ENCODE data around the gene PPP4R1. TPM values are rescaled to one million over a fixed set of nuclear protein-coding genes. Genes with fewer than 3 reads are reported as not detected.

The PPP4R1 gene
- polyA plus RNA-seq, 1 donor (not counting 4 experiments of a cell fraction or from before 2014, with no cell fraction given), result 200 TPM

- H2AFZ ChIP-seq (ENCODE audit: control insufficient read depth, low read length), result no peak overlapping the region
- H3K36me3 ChIP-seq (ENCODE audit: control insufficient read depth in 2 of 2, extremely low read depth in 1 of 2, insufficient read depth in 2 of 2, low read length in 2 of 2), result peaks cover 21 to 27% of the 10 kb centered on the region in 2 experiments
- H3K4me3 ChIP-seq (ENCODE audit: control insufficient read depth in 2 of 3, extremely low read depth in 1 of 3, insufficient read depth in 2 of 3, low read depth in 1 of 3, low read length in 3 of 3), result no peak overlapping the region
- FAIRE-seq (no peak), DNase-seq (ENCODE audit: low read depth, low spot score) (no peak)
- no peaks in the 10 kb centered on the region for H3K9me3 ChIP-seq (ENCODE audit: control insufficient read depth, low read depth, low read length)
- H3K9ac ChIP-seq (ENCODE audit: control insufficient read depth, extremely low read depth, insufficient read depth, low read length), result no peak overlapping the region
- peaks cover 18% of the 10 kb centered on the region for H3K4me1 ChIP-seq (ENCODE audit: control insufficient read depth, extremely low read depth, insufficient read depth, low read length)
- H3K4me2 ChIP-seq (ENCODE audit: control insufficient read depth, extremely low read depth, insufficient read depth, low read depth, low read length), result no peak overlapping the region
- no peaks in the 10 kb centered on the region for H4K20me1 ChIP-seq (ENCODE audit: control insufficient read depth, extremely low read depth, insufficient read depth, low read length)
- H3K79me2 ChIP-seq (ENCODE audit: control insufficient read depth, insufficient read depth, low read length), result peaks cover 4% of the 10 kb centered on the region
- no peaks in the 10 kb centered on the region for H3K9me1 ChIP-seq (ENCODE audit: control insufficient read depth, extremely low read depth, insufficient read depth, low read length)
- TF ChIP-seq EZH2 (IDR thresholded peaks at IDR 0.05; ENCODE audit: low read length) (no peak), CTCF (optimal IDR thresholded peaks at IDR 0.05 in 1 of 3, IDR thresholded peaks at IDR 0.05 in 1 of 3, conservative IDR thresholded peaks at IDR 0.05 in 1 of 3; ENCODE audit: extremely low read depth in 1 of 3, insufficient read depth in 2 of 3, low read length in 3 of 3) (no peak)
- H3K27me3 ChIP-seq (ENCODE audit: control insufficient read depth, extremely low read depth, insufficient read depth, low read length), result no peaks in the 10 kb centered on the region
- no peak overlapping the region for H3K27ac ChIP-seq (ENCODE audit: control insufficient read depth, insufficient read depth, low read length)
- dilution Hi-C loops (cut with MboI; ENCODE audit: extremely low pct_ligation_motif_present, low sequenced_read_pairs), result no loop called here
Measured at GRCh38 chr18:9542924-9543323, 71.4 kb downstream of the PPP4R1 start.

- Histone ChIP-seq H3K27ac (ENCODE audit: control insufficient read depth, insufficient read depth, low read length) (peak overlapping the region; percentile 48), H3K4me2 (ENCODE audit: control insufficient read depth, extremely low read depth, insufficient read depth, low read depth, low read length) (peak overlapping the region; percentile 29), H3K9me3 (ENCODE audit: control insufficient read depth, low read depth, low read length) (no peaks in the 10 kb centered on the region), H3K27me3 (ENCODE audit: control insufficient read depth, extremely low read depth, insufficient read depth, low read length) (no peaks in the 10 kb centered on the region), H3K4me3 (ENCODE audit: control insufficient read depth in 2 of 3, extremely low read depth in 1 of 3, insufficient read depth in 2 of 3, low read depth in 1 of 3, low read length in 3 of 3) (no peak overlapping the region), H3K36me3 (ENCODE audit: control insufficient read depth in 2 of 2, extremely low read depth in 1 of 2, insufficient read depth in 2 of 2, low read length in 2 of 2) (peaks cover 7% of the 10 kb centered on the region in 2 experiments), H2AFZ (ENCODE audit: control insufficient read depth, low read length) (no peak overlapping the region), H3K4me1 (ENCODE audit: control insufficient read depth, extremely low read depth, insufficient read depth, low read length) (peaks cover 26% of the 10 kb centered on the region), H3K9ac (ENCODE audit: control insufficient read depth, extremely low read depth, insufficient read depth, low read length) (no peak overlapping the region), H4K20me1 (ENCODE audit: control insufficient read depth, extremely low read depth, insufficient read depth, low read length) (no peaks in the 10 kb centered on the region), H3K9me1 (ENCODE audit: control insufficient read depth, extremely low read depth, insufficient read depth, low read length) (no peaks in the 10 kb centered on the region), H3K79me2 (ENCODE audit: control insufficient read depth, insufficient read depth, low read length) (no peaks in the 10 kb centered on the region)
- DNase-seq (ENCODE audit: low read depth, low spot score) (no peak), FAIRE-seq (no peak)
- dilution Hi-C loops (cut with MboI; ENCODE audit: extremely low pct_ligation_motif_present, low sequenced_read_pairs), result no loop called here
- TF ChIP-seq CTCF (optimal IDR thresholded peaks at IDR 0.05 in 1 of 3, IDR thresholded peaks at IDR 0.05 in 1 of 3, conservative IDR thresholded peaks at IDR 0.05 in 1 of 3; ENCODE audit: extremely low read depth in 1 of 3, insufficient read depth in 2 of 3, low read length in 3 of 3), result no peak
- no peak for TF ChIP-seq EZH2 (IDR thresholded peaks at IDR 0.05; ENCODE audit: low read length)
Measured at GRCh38 chr18:9539938-9540337, 74.4 kb downstream of the PPP4R1 start.

Data from keratinocyte (primary cell).